ENCODE data around the gene FAM161B.
A peak's percentile ranks its signal among the peaks of the same experiment; 100 is the strongest.

Gene FAM161B

DNA sequence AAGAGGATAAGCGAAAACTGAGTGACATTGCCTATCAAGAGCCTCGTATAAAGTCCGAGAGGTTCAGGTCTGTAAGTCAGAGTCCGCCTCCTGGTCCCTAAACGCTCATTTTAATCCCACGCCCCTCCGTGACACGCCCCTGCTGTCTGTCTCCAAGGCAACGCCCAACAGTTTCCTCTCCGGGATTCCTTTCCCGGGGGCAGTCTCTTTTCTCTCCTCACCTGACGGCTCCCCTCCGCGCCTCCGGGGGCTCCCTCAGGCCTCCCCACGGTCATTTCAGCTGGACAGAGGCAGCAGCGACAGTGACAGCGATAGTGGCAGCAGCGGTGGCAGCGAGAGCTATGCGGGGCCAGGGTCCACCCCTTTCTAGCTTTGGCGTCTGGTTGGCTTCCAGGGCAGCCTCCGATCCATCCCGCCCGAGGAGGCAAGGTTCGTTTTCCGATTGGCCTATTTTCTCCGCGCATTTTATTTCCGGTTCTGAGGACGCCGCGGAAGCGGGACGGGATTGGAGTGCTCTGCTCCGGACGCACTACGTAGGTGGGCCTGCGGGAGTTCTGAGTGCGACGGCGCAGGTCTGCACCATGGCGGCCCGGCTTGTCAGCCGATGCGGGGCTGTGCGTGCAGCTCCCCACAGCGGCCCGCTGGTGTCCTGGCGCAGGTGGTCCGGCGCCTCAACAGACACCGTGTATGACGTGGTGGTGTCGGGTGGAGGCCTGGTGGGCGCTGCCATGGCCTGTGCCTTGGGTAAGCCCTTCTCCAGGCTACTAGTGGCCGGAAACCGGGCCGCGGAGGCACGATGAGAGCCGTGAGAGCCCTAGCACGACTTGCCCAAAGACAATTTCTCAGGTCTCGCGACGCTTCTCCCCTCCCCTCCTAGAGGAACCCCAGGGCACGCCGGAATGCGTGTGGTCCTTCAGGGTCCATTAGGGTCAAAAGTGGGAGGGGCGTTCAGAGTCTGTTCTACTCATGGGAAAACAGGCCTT, at the start of gene FAM161B, which contains the start of gene COQ6 (continued):
- TF ChIP-seq ZNF549 (tag by site-specific recombination; IDR thresholded peaks at IDR 0.05): no peak
- TF ChIP-seq, protein P1, sequence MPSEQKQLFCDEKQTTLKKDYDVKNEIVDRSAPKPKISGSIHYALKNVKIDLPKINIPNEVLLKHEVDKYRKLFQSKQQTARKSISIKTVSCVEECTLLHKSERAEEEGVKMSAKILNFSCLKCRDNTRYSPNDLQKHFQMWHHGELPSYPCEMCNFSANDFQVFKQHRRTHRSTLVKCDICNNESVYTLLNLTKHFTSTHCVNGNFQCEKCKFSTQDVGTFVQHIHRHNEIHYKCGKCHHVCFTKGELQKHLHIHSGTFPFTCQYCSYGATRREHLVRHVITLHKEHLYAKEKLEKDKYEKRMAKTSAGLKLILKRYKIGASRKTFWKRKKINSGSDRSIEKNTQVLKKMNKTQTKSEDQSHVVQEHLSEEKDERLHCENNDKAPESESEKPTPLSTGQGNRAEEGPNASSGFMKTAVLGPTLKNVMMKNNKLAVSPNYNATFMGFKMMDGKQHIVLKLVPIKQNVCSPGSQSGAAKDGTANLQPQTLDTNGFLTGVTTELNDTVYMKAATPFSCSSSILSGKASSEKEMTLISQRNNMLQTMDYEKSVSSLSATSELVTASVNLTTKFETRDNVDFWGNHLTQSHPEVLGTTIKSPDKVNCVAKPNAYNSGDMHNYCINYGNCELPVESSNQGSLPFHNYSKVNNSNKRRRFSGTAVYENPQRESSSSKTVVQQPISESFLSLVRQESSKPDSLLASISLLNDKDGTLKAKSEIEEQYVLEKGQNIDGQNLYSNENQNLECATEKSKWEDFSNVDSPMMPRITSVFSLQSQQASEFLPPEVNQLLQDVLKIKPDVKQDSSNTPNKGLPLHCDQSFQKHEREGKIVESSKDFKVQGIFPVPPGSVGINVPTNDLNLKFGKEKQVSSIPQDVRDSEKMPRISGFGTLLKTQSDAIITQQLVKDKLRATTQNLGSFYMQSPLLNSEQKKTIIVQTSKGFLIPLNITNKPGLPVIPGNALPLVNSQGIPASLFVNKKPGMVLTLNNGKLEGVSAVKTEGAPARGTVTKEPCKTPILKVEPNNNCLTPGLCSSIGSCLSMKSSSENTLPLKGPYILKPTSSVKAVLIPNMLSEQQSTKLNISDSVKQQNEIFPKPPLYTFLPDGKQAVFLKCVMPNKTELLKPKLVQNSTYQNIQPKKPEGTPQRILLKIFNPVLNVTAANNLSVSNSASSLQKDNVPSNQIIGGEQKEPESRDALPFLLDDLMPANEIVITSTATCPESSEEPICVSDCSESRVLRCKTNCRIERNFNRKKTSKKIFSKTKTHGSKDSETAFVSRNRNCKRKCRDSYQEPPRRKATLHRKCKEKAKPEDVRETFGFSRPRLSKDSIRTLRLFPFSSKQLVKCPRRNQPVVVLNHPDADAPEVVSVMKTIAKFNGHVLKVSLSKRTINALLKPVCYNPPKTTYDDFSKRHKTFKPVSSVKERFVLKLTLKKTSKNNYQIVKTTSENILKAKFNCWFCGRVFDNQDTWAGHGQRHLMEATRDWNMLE (tag by site-specific recombination; conservative IDR thresholded peaks at IDR 0.05; ENCODE audit: low read depth): peak; percentile 80
- no peak for TF ChIP-seq ZNF776 (tag by site-specific recombination; IDR thresholded peaks at IDR 0.05; ENCODE audit: borderline replicate concordance)
- peak; percentile 95 for TF ChIP-seq ZBTB8A (tag by site-specific recombination; IDR thresholded peaks at IDR 0.05)
- TF ChIP-seq ZNF530 (tag by site-specific recombination; IDR thresholded peaks at IDR 0.05; ENCODE audit: low read depth): no peak
- TF ChIP-seq ZNF140 (tag by site-specific recombination; IDR thresholded peaks at IDR 0.05): no peak
- no peak for TF ChIP-seq ZNF292 (tag by site-specific recombination; IDR thresholded peaks at IDR 0.05; ENCODE audit: borderline replicate concordance, low read depth)
- TF ChIP-seq, protein P2, sequence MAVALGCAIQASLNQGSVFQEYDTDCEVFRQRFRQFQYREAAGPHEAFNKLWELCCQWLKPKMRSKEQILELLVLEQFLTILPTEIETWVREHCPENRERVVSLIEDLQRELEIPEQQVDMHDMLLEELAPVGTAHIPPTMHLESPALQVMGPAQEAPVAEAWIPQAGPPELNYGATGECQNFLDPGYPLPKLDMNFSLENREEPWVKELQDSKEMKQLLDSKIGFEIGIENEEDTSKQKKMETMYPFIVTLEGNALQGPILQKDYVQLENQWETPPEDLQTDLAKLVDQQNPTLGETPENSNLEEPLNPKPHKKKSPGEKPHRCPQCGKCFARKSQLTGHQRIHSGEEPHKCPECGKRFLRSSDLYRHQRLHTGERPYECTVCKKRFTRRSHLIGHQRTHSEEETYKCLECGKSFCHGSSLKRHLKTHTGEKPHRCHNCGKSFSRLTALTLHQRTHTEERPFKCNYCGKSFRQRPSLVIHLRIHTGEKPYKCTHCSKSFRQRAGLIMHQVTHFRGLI (tag by site-specific recombination; IDR thresholded peaks at IDR 0.05): no peak
- TF ChIP-seq, protein P3, sequence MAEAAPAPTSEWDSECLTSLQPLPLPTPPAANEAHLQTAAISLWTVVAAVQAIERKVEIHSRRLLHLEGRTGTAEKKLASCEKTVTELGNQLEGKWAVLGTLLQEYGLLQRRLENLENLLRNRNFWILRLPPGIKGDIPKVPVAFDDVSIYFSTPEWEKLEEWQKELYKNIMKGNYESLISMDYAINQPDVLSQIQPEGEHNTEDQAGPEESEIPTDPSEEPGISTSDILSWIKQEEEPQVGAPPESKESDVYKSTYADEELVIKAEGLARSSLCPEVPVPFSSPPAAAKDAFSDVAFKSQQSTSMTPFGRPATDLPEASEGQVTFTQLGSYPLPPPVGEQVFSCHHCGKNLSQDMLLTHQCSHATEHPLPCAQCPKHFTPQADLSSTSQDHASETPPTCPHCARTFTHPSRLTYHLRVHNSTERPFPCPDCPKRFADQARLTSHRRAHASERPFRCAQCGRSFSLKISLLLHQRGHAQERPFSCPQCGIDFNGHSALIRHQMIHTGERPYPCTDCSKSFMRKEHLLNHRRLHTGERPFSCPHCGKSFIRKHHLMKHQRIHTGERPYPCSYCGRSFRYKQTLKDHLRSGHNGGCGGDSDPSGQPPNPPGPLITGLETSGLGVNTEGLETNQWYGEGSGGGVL (tag by site-specific recombination; IDR thresholded peaks at IDR 0.05): 0 out of 2 replicates have a peak, but pooled peaks have one; percentile 8
- TF ChIP-seq, protein P4, sequence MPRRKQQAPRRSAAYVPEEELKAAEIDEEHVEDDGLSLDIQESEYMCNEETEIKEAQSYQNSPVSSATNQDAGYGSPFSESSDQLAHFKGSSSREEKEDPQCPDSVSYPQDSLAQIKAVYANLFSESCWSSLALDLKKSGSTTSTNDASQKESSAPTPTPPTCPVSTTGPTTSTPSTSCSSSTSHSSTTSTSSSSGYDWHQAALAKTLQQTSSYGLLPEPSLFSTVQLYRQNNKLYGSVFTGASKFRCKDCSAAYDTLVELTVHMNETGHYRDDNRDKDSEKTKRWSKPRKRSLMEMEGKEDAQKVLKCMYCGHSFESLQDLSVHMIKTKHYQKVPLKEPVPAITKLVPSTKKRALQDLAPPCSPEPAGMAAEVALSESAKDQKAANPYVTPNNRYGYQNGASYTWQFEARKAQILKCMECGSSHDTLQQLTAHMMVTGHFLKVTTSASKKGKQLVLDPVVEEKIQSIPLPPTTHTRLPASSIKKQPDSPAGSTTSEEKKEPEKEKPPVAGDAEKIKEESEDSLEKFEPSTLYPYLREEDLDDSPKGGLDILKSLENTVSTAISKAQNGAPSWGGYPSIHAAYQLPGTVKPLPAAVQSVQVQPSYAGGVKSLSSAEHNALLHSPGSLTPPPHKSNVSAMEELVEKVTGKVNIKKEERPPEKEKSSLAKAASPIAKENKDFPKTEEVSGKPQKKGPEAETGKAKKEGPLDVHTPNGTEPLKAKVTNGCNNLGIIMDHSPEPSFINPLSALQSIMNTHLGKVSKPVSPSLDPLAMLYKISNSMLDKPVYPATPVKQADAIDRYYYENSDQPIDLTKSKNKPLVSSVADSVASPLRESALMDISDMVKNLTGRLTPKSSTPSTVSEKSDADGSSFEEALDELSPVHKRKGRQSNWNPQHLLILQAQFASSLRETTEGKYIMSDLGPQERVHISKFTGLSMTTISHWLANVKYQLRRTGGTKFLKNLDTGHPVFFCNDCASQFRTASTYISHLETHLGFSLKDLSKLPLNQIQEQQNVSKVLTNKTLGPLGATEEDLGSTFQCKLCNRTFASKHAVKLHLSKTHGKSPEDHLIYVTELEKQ (tag by site-specific recombination; IDR thresholded peaks at IDR 0.05; ENCODE audit: borderline replicate concordance): no peak
- TF ChIP-seq ZNF610 (tag by site-specific recombination; IDR thresholded peaks at IDR 0.05; ENCODE audit: borderline replicate concordance): no peak; the same call in 1 of the 2 replicates
- TF ChIP-seq ZNF223 (tag by site-specific recombination; IDR thresholded peaks at IDR 0.05): no peak
- TF ChIP-seq, protein P5, sequence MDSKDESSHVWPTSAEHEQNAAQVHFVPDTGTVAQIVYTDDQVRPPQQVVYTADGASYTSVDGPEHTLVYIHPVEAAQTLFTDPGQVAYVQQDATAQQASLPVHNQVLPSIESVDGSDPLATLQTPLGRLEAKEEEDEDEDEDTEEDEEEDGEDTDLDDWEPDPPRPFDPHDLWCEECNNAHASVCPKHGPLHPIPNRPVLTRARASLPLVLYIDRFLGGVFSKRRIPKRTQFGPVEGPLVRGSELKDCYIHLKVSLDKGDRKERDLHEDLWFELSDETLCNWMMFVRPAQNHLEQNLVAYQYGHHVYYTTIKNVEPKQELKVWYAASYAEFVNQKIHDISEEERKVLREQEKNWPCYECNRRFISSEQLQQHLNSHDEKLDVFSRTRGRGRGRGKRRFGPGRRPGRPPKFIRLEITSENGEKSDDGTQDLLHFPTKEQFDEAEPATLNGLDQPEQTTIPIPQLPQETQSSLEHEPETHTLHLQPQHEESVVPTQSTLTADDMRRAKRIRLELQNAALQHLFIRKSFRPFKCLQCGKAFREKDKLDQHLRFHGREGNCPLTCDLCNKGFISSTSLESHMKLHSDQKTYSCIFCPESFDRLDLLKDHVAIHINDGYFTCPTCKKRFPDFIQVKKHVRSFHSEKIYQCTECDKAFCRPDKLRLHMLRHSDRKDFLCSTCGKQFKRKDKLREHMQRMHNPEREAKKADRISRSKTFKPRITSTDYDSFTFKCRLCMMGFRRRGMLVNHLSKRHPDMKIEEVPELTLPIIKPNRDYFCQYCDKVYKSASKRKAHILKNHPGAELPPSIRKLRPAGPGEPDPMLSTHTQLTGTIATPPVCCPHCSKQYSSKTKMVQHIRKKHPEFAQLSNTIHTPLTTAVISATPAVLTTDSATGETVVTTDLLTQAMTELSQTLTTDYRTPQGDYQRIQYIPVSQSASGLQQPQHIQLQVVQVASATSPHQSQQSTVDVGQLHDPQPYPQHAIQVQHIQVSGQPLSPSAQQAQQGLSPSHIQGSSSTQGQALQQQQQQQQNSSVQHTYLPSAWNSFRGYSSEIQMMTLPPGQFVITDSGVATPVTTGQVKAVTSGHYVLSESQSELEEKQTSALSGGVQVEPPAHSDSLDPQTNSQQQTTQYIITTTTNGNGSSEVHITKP (tag by site-specific recombination; IDR thresholded peaks at IDR 0.05): peak; percentile 97
- no peak for TF ChIP-seq ZNF426 (tag by site-specific recombination; IDR thresholded peaks at IDR 0.05)
- TF ChIP-seq ZBTB1 (tag by site-specific recombination; IDR thresholded peaks at IDR 0.05): peak; percentile 76; the same call in 1 of the 2 replicates
- no peak for TF ChIP-seq ZFP41 (tag by site-specific recombination; IDR thresholded peaks at IDR 0.05; ENCODE audit: borderline replicate concordance)
- TF ChIP-seq, protein P6, sequence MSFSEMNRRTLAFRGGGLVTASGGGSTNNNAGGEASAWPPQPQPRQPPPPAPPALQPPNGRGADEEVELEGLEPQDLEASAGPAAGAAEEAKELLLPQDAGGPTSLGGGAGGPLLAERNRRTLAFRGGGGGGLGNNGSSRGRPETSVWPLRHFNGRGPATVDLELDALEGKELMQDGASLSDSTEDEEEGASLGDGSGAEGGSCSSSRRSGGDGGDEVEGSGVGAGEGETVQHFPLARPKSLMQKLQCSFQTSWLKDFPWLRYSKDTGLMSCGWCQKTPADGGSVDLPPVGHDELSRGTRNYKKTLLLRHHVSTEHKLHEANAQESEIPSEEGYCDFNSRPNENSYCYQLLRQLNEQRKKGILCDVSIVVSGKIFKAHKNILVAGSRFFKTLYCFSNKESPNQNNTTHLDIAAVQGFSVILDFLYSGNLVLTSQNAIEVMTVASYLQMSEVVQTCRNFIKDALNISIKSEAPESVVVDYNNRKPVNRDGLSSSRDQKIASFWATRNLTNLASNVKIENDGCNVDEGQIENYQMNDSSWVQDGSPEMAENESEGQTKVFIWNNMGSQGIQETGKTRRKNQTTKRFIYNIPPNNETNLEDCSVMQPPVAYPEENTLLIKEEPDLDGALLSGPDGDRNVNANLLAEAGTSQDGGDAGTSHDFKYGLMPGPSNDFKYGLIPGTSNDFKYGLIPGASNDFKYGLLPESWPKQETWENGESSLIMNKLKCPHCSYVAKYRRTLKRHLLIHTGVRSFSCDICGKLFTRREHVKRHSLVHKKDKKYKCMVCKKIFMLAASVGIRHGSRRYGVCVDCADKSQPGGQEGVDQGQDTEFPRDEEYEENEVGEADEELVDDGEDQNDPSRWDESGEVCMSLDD (tag by site-specific recombination; IDR thresholded peaks at IDR 0.05): no peak
- no peak for TF ChIP-seq ZNF621 (tag by site-specific recombination; IDR thresholded peaks at IDR 0.05)
